Cardiac septum (tissue), 1 donor: Measurements from ENCODE around the gene PLCB2. TPM values are rescaled to one million over a fixed set of nuclear protein-coding genes. Genes with fewer than 3 reads are reported as not detected.
A peak's percentile ranks its signal among the peaks of the same experiment; 100 is the strongest.

Experiments used
- DNase-seq: peaks from one replicate; pipeline ENCODE4 v3.0.0-alpha.2; 2020; ENCODE audit warnings: low spot score
- intact Hi-C: fragments of 100-400 bp; cut with DNase I; formaldehyde crosslinking; loops from one replicate; pipeline ENCODE4 v1.14.0; 2022
- long read RNA-seq: library from polyadenylated mRNA; unstranded; transcript quantifications from one replicate; pipeline ENCODE4 v2.0.0, GENCODE V29; 2021
- total RNA-seq: library from RNA; stranded (reverse); fragmentation: NEBNext Ultra II Directional; extraction: Animal tissue kit (Norgen Biotek cat#: 25700); gene quantifications from one replicate; pipeline ENCODE4 v1.2.1, GENCODE V29; 2021
- donor health status: DM: no; HTN: no; CAD: no.

The PLCB2 gene
- total RNA-seq, result 4.6 TPM
- long read RNA-seq, partial matches to known transcripts, result 1 of 2 reads
- long read RNA-seq, other reads (novel, unspliced or antisense), result 1 of 2 reads

- peak; percentile 81 for DNase-seq
- intact Hi-C loops, result no loop called here
Measured at GRCh38 chr15:40307421-40308211, at the start of gene PLCB2. PLCB2 (minus strand) TSS chr15:40307935; CDS start chr15:40307672, 263 bp downstream.

- DNase-seq, result no peak
- intact Hi-C loops, result loop anchor here (5.0 kb wide), 1 partner anchor 75 kb away; the partner anchor contains the start of gene ANKRD63
Measured at GRCh38 chr15:40357246-40357645, 49.5 kb upstream of the PLCB2 start.

GRCh38 chr15:40355976-40356585, 48.3 kb upstream of the PLCB2 start:
- no peak for DNase-seq
- intact Hi-C loops, result loop anchor here (5.0 kb wide), 1 partner anchor 74 kb away; the partner anchor contains the start of gene ANKRD63

- no peak for DNase-seq
- intact Hi-C loops, result loop anchor here (5.0 kb wide), 1 partner anchor 72 kb away; the partner anchor contains the start of gene ANKRD63
Measured at GRCh38 chr15:40354408-40355171, 46.9 kb upstream of the PLCB2 start.

GRCh38 chr15:40353697-40354096, 46.0 kb upstream of the PLCB2 start:
- intact Hi-C loops, result no loop called here
- no peak for DNase-seq

- no peak for DNase-seq
- intact Hi-C loops, result no loop called here
Measured at GRCh38 chr15:40352281-40352901, 44.7 kb upstream of the PLCB2 start.

- intact Hi-C loops, result no loop called here
Measured at GRCh38 chr15:40349163-40349562, 41.4 kb upstream of the PLCB2 start.

GRCh38 chr15:40348474-40348870, 40.7 kb upstream of the PLCB2 start:
- intact Hi-C loops, result no loop called here
- DNase-seq, result no peak

More at GRCh38 chr15:40349163-40349562, 41.4 kb upstream of the PLCB2 start:
- no peak for DNase-seq

- DNase-seq, result no peak
- intact Hi-C loops, result no loop called here
Measured at GRCh38 chr15:40347559-40348473, 40.1 kb upstream of the PLCB2 start.

- intact Hi-C loops, result no loop called here
- no peak for DNase-seq
Measured at GRCh38 chr15:40346579-40347558, 39.1 kb upstream of the PLCB2 start.

- intact Hi-C loops, result no loop called here
- DNase-seq, result no peak
Measured at GRCh38 chr15:40345867-40346578, 38.3 kb upstream of the PLCB2 start.

- DNase-seq, result no peak
- intact Hi-C loops, result no loop called here
Measured at GRCh38 chr15:40345225-40345866, 37.6 kb upstream of the PLCB2 start.

GRCh38 chr15:40344631-40345120, 36.9 kb upstream of the PLCB2 start:
- intact Hi-C loops, result no loop called here
- peak; percentile 90 for DNase-seq

GRCh38 chr15:40344217-40344616, 36.5 kb upstream of the PLCB2 start:
- no peak for DNase-seq
- intact Hi-C loops, result no loop called here

GRCh38 chr15:40343512-40343911, 35.8 kb upstream of the PLCB2 start:
- intact Hi-C loops, result no loop called here

More at GRCh38 chr15:40343512-40343911, 35.8 kb upstream of the PLCB2 start:
- DNase-seq, result no peak
